OCI-LY1 (cell line): ENCODE results near the gene RCN1.

Experiments used
- H2AFZ ChIP-seq: fragments of 200-600 bp; sonication (generic), shearing (Covaris generic); 2 replicates; pipeline ENCODE4 v1.6.0; 2014; ENCODE audit warnings: antibody characterized with exemption, mild to moderate bottlenecking, low read length
- H3F3A ChIP-seq: fragments of 200-600 bp; sonication (generic), shearing (Covaris generic); 2 replicates; pipeline ENCODE4 v1.6.0; 2014; ENCODE audit warnings: mild to moderate bottlenecking, antibody characterized with exemption, low read length, moderate library complexity; ENCODE audit not compliant: insufficient read depth
- H3K27ac ChIP-seq: fragments of 200-600 bp; sonication (generic); 2 replicates; pipeline ENCODE4 v1.5.1; 2014; ENCODE audit warnings: low read length, mixed run types, mild to moderate bottlenecking, low read depth; ENCODE audit not compliant: poor library complexity, severe bottlenecking
- H3K27me3 ChIP-seq: fragments of 200-600 bp; sonication (generic); 2 replicates; pipeline ENCODE4 v1.6.0; 2014; ENCODE audit warnings: antibody characterized with exemption, mild to moderate bottlenecking, low read length, moderate library complexity; ENCODE audit not compliant: insufficient read depth
- H3K36me3 ChIP-seq: fragments of 200-600 bp; sonication (generic); 2 replicates; pipeline ENCODE4 v1.6.1; 2014; ENCODE audit warnings: mild to moderate bottlenecking, antibody characterized with exemption, low read length, moderate library complexity, mixed read lengths; ENCODE audit not compliant: insufficient read depth
- H3K4me1 ChIP-seq: fragments of 200-600 bp; sonication (generic); 2 replicates; pipeline ENCODE4 v1.5.1; 2014; ENCODE audit warnings: mild to moderate bottlenecking, low read length, moderate library complexity; ENCODE audit not compliant: insufficient read depth, severe bottlenecking
- H3K4me2 ChIP-seq: fragments of 200-600 bp; sonication (generic), shearing (Covaris generic); 2 replicates; pipeline ENCODE4 v1.6.1; 2014; ENCODE audit warnings: low read length
- H3K4me3 ChIP-seq: fragments of 200-600 bp; sonication (generic); 2 replicates; pipeline ENCODE4 v1.5.1; 2014; ENCODE audit warnings: low read length, low read depth, mild to moderate bottlenecking, mixed read lengths; ENCODE audit not compliant: poor library complexity, severe bottlenecking
- H3K79me2 ChIP-seq: fragments of 200-600 bp; shearing (Covaris generic); 2 replicates; pipeline ENCODE4 v1.6.1; 2016; ENCODE audit warnings: mixed run types, low read length, mixed read lengths; ENCODE audit not compliant: insufficient read depth
- H3K9ac ChIP-seq: fragments of 200-600 bp; sonication (generic), shearing (Covaris generic); 2 replicates; pipeline ENCODE4 v1.6.1; 2014; ENCODE audit warnings: mild to moderate bottlenecking, low read length, mixed read lengths
- H3K9me2 ChIP-seq: fragments of 200-600 bp; sonication (generic), shearing (Covaris generic); 2 replicates; pipeline ENCODE4 v1.6.1; 2014; ENCODE audit warnings: low read depth, mild to moderate bottlenecking, low read length, mixed read lengths
- H3K9me3 ChIP-seq: fragments of 200-600 bp; shearing (Covaris generic); 2 replicates; pipeline ENCODE4 v1.6.1; 2014; ENCODE audit warnings: low read length, mixed read lengths
- H4K20me1 ChIP-seq: fragments of 200-600 bp; sonication (generic), shearing (Covaris generic); 2 replicates; pipeline ENCODE4 v1.6.0; 2016; ENCODE audit warnings: mild to moderate bottlenecking, low read length; ENCODE audit not compliant: insufficient read depth
- EZH2 ChIP-seq: fragments of 200-600 bp; sonication (generic), shearing (Covaris generic); IDR thresholded peaks from 2 replicates; pipeline ENCODE4 v1.8.0; 2017; ENCODE audit warnings: borderline replicate concordance, mixed run types, mild to moderate bottlenecking, antibody characterized with exemption, low read length, moderate library complexity, mixed read lengths
- TF ChIP-seq, protein P1 (sequence below): fragments of 200-600 bp; sonication (generic), shearing (Covaris generic); IDR thresholded peaks from 2 replicates; pipeline ENCODE4 v1.5.1; 2017; ENCODE audit warnings: mild to moderate bottlenecking, antibody characterized with exemption, low read length, moderate library complexity, mixed read lengths

RCN1 gene

GRCh38 chr11:32105871-32106560, 15.1 kb downstream of the RCN1 start:
- no peaks in the 10 kb centered on the region for H3K9me3 ChIP-seq
- H3K4me3 ChIP-seq = no peak overlapping the region
- H3K4me1 ChIP-seq = no peaks in the 10 kb centered on the region
- no peaks in the 10 kb centered on the region for H3K9me2 ChIP-seq
- H2AFZ ChIP-seq = no peak overlapping the region
- no peaks in the 10 kb centered on the region for H3K27me3 ChIP-seq
- H3K4me2 ChIP-seq = no peak overlapping the region
- H4K20me1 ChIP-seq = no peaks in the 10 kb centered on the region
- H3K9ac ChIP-seq = no peak overlapping the region
- H3K79me2 ChIP-seq = no peaks in the 10 kb centered on the region
- no peaks in the 10 kb centered on the region for H3F3A ChIP-seq
- no peak overlapping the region for H3K27ac ChIP-seq
- no peak for TF ChIP-seq EZH2
- TF ChIP-seq, protein P1, sequence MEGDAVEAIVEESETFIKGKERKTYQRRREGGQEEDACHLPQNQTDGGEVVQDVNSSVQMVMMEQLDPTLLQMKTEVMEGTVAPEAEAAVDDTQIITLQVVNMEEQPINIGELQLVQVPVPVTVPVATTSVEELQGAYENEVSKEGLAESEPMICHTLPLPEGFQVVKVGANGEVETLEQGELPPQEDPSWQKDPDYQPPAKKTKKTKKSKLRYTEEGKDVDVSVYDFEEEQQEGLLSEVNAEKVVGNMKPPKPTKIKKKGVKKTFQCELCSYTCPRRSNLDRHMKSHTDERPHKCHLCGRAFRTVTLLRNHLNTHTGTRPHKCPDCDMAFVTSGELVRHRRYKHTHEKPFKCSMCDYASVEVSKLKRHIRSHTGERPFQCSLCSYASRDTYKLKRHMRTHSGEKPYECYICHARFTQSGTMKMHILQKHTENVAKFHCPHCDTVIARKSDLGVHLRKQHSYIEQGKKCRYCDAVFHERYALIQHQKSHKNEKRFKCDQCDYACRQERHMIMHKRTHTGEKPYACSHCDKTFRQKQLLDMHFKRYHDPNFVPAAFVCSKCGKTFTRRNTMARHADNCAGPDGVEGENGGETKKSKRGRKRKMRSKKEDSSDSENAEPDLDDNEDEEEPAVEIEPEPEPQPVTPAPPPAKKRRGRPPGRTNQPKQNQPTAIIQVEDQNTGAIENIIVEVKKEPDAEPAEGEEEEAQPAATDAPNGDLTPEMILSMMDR = no peak
- no peaks in the 10 kb centered on the region for H3K36me3 ChIP-seq

DNA sequence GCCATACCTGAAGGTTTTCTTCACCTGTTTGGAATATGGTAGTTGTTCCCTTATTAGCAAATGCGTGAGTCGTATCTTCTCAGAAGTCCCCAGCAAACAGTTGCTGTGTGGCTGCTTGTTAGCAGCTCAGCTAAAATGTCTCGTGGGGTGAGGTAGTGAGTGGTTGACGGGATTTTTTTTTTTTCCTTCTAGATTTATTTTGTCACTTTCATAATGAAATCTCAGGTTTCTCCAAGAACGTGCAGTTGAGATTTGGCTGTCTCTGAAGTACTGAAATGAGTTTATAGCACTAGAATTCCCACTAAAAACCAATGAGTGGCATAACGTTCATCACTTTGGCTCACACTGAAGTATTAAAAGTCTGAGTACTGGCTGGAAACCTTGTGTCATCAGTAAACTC, 16.8 kb downstream of the RCN1 start:
- Histone ChIP-seq H2AFZ (no peak overlapping the region), H4K20me1 (no peaks in the 10 kb centered on the region), H3K9me2 (no peaks in the 10 kb centered on the region), H3K27me3 (no peaks in the 10 kb centered on the region), H3K4me1 (no peaks in the 10 kb centered on the region), H3K4me3 (no peak overlapping the region), H3F3A (no peaks in the 10 kb centered on the region), H3K9ac (no peak overlapping the region), H3K4me2 (no peak overlapping the region), H3K79me2 (no peaks in the 10 kb centered on the region), H3K36me3 (no peaks in the 10 kb centered on the region), H3K27ac (no peak overlapping the region), H3K9me3 (no peaks in the 10 kb centered on the region)
- no peak for TF ChIP-seq EZH2
- TF ChIP-seq, protein P1 = no peak

DNA sequence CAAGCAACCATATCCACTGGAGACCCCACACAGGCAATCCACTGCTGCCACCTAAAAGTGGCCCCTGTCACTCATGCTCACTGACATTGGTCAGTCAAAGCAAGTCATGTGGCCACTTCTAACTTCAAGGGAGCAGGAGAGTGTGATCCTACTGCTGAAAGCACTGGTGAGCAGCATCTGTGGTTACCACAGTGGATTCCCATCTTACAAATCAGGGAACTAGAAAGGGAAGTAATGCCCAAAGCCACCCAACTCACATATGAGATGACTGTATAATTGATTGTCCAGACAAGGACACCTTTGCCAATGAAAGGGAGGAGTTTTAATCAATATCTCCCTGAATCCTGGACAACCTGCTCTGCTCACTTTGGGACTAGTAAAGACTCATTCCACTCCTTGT, 17.7 kb downstream of the RCN1 start:
- H2AFZ ChIP-seq = no peak overlapping the region
- TF ChIP-seq EZH2 = no peak
- TF ChIP-seq, protein P1 = no peak

More for the DNA sequence above, 17.7 kb downstream of the RCN1 start:
- Histone ChIP-seq H4K20me1 (no peaks in the 10 kb centered on the region), H3K79me2 (no peaks in the 10 kb centered on the region), H3K4me3 (no peak overlapping the region), H3K4me2 (no peak overlapping the region), H3K9ac (no peak overlapping the region), H3K27ac (no peak overlapping the region), H3K9me3 (no peaks in the 10 kb centered on the region), H3K27me3 (no peaks in the 10 kb centered on the region), H3K9me2 (no peaks in the 10 kb centered on the region), H3F3A (no peaks in the 10 kb centered on the region), H3K36me3 (no peaks in the 10 kb centered on the region), H3K4me1 (no peaks in the 10 kb centered on the region)
